Esophagus muscularis mucosa (tissue), 4 donors: Measurements from ENCODE around the gene TDRD7.

Experiments used
- CTCF ChIP-seq, 3 experiments: fragments of 200-600 bp in 2 of 3; fragments of 450-650 bp in 1 of 3; sonication (generic) in 2 of 3; IDR thresholded peaks; one replicate each; pipeline ENCODE4 v1.5.1; 2017 to 2019; ENCODE audit warnings: antibody characterized with exemption in 3 of 3, mild to moderate bottlenecking in 2 of 3, moderate library complexity in 1 of 3
- EP300 ChIP-seq: sonication (generic); formaldehyde crosslinking; IDR thresholded peaks from one replicate; pipeline ENCODE4 v1.6.1; 2017; ENCODE audit warnings: antibody characterized with exemption
- POLR2A ChIP-seq: fragments of 450-650 bp; IDR thresholded peaks from one replicate; pipeline ENCODE4 v1.6.1; 2017; ENCODE audit warnings: antibody characterized with exemption, moderate library complexity, mild to moderate bottlenecking, low read depth
- POLR2AphosphoS5 ChIP-seq, 2 donors: sonication (generic); formaldehyde crosslinking; IDR thresholded peaks; one replicate each; pipeline ENCODE4 v1.6.1; 2017; ENCODE audit warnings: antibody characterized with exemption in 2 of 2

DNA sequence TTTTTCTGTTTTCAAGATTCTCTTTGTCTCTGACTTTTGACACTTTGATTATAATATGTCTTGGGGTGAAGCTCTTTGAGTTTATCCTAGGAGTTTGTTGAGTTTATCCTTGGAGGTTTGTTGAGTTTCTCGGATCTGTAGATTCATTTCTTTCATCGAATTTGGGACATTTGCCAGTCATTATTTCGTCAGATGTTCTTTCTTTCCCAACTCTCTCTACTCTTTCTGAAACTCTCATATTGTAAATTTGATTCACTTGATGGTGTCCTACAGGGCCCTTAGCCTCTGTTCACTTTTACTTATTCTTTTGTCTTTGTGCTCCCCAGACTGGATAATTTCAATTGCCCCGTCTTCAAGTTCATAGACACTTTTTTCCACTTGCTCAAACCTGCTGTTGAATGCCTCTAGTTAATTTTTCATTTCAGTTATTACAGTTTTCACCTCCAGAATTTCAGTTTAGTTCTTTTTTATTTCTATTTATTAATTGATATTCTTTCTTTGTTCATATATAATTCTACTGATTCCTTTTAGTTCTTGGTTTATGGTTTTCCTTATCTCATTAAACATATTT is 8.1 kb upstream of the TDRD7 start:
- no peak for TF ChIP-seq CTCF (IDR thresholded peaks at IDR 0.05)
- no peak for TF ChIP-seq POLR2A
- no peak for TF ChIP-seq POLR2AphosphoS5 (IDR thresholded peaks at IDR 0.05)
- TF ChIP-seq EP300: no peak
